ENCODE results near the gene RAD51B.
"Not testable (repeated sequence)": the region's sequence is repeated elsewhere in the genome, so short reads cannot be mapped to it uniquely, and the experiment has no call there.

RAD51B gene

DNA sequence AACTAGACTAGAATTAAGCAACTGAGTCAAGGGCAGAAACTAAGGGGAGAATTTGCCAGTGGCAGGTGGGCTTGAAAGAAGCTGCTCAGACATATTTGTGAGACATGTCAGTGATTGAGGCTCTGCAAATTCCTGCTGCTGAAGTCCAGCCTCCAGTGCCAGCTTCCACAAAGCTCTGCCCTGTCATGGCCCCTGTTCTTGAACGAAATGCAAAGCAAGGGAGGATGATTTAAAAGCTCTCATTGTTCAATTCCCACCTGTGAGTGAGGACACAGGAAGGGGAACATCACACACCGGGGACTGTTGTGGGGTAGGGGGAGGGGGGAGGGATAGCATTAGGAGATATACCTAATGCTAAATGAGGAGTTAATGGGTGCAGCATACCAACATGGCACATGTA is 439.4 kb downstream of the RAD51B start:
- FAIRE-seq, result not testable (repeated sequence)

- FAIRE-seq, result no peak
These were observed 440.5 kb downstream of the RAD51B start for GRCh38 chr14:68260121-68260520.

GRCh38 chr14:68261092-68261842 is 441.7 kb downstream of the RAD51B start:
- FAIRE-seq, result no peak

DNA sequence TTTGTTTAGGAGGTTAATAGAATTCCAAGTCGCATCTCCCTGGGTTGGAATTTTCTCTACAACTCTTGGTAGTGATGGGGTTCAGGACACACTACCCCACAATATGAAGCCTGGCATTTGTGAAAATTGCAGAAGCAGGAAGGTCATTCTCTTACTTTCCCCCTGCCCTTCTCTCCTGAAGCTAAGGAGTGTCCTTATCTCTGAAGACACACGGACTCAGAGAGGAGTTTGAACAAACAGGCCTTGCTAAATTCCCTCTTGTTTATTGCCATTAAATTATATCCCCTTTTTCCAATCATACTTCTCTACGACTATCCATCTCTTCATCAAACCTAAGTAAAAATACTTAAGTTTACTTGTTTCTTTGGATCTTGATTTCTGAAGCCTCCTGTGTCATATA is 443.0 kb downstream of the RAD51B start:
- FAIRE-seq, result no peak

DNA sequence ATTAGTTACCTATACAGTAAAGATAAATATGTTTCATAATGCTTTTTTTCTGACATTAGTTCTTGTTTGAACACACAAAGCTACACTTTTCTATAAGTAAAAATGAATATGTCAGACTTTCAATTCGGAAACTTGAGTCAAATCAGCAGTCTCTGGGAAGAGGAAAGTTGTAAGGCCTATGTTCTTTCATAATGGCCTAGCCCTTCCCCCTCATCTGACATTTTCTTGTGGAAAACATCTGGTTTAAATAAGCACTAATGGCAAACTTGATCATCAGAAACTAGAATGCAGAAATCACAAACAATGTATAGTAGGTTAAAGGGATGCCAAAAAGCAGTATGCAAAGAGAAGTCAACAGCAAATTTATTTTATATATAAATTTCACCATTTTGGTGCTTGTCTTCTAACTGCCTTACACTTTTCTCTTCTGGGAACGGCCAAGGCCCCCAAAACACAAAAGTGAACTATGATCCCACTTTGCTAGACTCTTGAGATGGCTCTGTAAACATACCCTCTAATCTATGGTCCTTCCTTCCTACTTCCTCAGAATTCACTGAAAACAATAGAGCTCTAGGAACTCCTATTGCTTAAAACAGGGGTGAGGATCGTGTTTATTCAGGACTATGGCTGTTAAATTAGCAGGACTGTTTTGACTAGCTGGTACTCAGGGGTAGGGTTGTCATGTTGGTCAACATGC is 444.1 kb downstream of the RAD51B start:
- FAIRE-seq, result peak; percentile 41

DNA sequence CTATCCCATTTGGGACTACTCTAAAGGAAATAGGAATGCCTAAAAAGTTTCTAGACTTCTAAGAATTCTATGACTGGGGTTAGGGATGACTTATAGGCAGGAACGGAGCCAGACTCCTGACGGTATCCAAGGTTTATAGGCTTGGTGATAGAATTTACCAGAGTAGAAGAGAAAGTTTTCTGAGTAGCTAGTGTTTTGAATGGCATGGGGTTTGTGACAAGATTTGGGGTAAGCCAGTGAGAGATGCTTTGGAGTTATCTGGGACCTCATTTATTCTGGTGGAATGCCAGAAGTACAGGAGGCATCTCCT is 444.6 kb downstream of the RAD51B start:
- FAIRE-seq, result peak; percentile 8

DNA sequence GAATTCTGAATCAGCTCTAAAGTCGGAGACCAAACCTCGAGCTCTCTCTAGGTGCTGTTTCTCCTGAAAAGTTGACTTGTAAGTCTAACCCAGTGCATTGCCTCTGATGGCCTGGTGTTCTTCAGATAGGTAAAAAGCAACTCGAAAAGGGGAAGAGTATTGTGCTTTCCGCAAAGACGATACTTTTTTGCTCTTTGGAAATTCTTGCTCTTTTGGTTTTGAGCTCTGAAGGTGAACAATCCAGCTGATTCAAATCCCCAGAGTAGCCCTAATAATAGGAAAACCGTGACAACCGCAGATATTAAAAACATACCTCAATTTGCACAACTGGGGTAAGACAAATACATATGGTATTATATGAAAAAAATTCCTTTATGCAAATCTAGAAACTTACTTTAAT is 447.4 kb downstream of the RAD51B start:
- no peak for FAIRE-seq

GRCh38 chr14:68268197-68268596 is 448.6 kb downstream of the RAD51B start:
- no peak for FAIRE-seq

DNA sequence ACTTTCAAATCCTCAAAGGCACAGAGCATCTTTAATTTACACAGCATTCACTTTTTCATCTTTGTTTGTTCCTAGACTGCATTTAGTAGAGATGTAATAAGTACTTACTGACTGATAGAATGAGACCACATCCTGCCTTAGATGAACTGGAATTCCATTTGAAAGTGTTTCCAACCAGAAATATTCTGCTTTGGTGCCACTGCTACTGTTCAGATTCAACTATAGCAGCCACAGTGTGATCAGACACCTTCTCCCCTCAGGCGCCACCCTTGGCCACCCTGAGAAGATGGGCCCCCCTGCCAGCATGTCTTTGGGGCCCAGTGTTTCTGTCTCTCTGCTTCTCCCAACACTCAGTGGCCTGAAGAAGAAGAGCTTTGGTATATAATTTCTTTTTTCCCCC is 449.1 kb downstream of the RAD51B start:
- no peak for FAIRE-seq

DNA sequence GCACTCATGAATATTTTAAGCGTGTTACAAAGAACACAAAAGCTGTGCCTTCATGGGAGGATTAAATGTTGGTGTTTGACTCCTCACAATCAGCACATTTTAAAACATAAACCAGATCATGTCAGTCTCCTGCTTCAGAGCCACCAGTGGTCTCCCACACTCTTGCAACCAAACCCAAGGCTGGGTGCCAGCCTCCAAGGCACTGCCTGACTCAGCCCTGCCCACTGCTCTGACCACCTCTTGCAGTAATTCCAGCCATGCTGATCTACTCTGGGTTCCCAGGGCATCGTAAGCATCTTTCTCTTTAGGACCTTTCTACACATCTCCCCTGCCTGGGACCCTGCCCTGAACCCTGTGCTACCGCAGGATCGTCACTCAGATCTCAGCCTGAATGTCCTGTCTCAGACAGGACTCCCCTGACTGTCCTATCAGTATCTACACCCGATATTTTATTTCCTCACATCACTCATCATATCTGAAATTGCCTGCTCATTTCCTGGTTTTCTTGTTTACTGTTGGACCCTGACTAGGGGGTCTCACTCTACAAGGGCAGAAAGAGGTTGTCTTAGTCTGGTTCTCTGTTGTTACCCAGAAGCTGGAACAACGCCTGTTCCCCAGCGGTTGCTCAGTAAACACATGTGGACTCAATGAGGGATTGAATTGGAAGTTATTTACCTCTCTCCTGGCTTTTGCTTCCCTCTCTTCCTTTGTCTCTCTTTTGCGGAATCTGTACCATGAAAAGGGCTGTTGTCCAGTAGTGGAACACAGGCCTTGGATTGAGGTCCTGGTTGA is 449.8 kb downstream of the RAD51B start:
- FAIRE-seq, result no peak

DNA sequence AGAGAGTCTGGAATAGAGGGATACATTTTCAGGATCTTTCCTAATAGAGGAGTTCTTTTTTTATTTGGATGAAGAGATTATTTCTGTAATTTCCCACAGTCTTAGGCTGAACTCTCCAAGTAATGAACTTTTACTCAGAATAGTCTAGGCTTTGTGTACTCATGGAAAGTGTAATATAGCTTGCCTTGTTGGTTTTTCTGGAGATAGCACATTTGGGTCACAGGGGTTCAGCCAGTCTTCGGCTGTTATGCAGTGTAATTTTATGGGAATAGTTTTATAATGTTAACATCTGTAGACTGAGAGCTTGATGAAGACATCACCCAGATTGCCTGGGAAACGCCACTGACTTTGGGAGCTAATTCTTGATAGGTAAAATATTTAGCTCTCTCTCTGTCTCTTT is 450.8 kb downstream of the RAD51B start:
- no peak for FAIRE-seq

DNA sequence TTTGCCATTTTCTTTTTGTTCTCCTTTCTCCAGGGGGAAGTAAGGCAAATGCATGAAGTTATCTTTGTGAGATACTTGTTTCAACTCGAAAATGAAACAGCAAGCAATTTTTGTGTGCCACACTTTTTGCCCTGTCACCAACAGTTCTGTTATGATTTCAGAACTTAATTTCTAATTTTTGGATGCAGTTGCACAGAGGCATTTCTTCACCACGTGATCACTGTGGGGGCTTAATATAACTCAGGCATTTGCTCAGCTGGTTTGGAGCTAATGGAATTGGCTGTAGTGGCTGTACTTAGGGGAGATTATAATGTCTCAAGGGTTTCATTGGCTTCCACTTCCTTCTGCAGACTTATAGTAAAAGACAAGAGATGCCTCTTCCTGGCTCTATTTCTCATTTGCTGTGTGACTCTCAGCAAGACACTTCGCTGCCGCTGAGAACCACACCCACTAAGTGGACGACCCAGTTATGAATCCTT is 452.4 kb downstream of the RAD51B start:
- no peak for FAIRE-seq

- no peak for FAIRE-seq
These were observed 453.8 kb downstream of the RAD51B start for GRCh38 chr14:68273413-68273812.

- no peak for FAIRE-seq
These were observed 455.1 kb downstream of the RAD51B start for GRCh38 chr14:68274725-68275124.

- peak; percentile 36 for FAIRE-seq
These were observed 459.2 kb downstream of the RAD51B start for GRCh38 chr14:68278576-68279436.

- no peak for FAIRE-seq
These were observed 459.8 kb downstream of the RAD51B start for GRCh38 chr14:68279437-68279720.

- FAIRE-seq, result no peak
These were observed 460.2 kb downstream of the RAD51B start for GRCh38 chr14:68279777-68280233.

GRCh38 chr14:68281497-68281896 is 461.9 kb downstream of the RAD51B start:
- FAIRE-seq, result no peak

DNA sequence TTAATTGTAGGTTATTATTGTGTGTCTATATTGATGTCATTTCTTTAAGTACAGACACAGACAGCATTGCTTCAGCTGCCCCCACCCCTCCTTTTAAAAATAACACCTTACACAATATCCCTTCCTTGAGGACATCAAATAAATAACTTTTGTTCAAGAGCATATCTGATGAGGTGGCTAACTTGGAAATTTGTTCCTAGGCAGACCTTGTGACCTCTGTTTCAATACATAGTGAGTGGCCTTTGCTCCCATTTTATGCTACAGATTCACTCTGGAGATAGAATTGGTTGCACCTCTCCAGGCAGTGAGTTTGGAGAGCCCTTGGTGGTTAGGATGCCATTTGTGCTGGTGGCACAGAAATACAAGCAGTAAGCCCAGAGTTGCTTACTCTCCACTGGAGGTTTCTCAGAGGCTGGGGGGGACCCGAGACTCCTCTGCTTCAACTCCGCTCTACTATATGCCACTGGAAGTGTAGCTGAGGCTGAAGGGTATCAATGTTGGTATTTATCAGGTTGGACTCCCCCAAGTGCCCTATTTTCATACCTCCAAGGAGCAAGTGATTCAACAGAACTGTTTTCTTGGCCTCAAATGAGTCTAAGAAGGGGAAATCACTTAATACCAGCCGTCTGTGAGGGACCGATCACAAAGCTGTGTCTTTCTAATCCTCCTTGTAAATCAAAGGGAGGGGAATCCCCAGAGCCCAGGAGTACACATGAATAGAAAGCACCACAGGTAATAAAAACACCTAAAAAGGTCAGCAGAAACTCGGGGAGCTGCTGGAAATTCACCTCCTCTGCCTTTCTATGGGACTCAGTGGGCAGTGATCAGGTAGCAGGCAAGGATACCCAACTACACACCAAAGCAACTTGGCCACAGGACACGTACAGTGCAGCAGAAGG is 463.1 kb downstream of the RAD51B start:
- FAIRE-seq, result no peak

- FAIRE-seq, result no peak
These were observed 464.0 kb downstream of the RAD51B start for GRCh38 chr14:68283378-68284123.

GRCh38 chr14:68284333-68284732 is 464.8 kb downstream of the RAD51B start:
- FAIRE-seq, result no peak
